ENCODE measurements around the gene USP2.

USP2 gene

GRCh38 chr11:119363851-119364590 lies 17.5 kb downstream of the USP2 start:
- Histone ChIP-seq H3K4me3 (ENCODE audit: low read depth, low read length) (peak overlapping the region; percentile 13; the same call in 1 of the 2 replicates), H3K4me1 (peaks cover 30% of the 10 kb centered on the region), H3K27me3 (no peaks in the 10 kb centered on the region), H3K36me3 (peaks cover 3% of the 10 kb centered on the region; the same call in 1 of the 2 replicates), H3K9me3 (0 out of 2 replicates have a peak, but pooled peaks cover 2% of the 10 kb centered on the region)
- peak; percentile 75 for DNase-seq
- TF ChIP-seq CTCF (IDR thresholded peaks at IDR 0.05; ENCODE audit: low read depth, low read length) = no peak

- TF ChIP-seq CTCF (IDR thresholded peaks at IDR 0.05; ENCODE audit: low read depth, low read length) = no peak
- Histone ChIP-seq H3K36me3 (peaks cover 9% of the 10 kb centered on the region), H3K4me1 (peaks cover 24% of the 10 kb centered on the region), H3K27me3 (no peaks in the 10 kb centered on the region), H3K9me3 (0 out of 2 replicates have a peak, but pooled peaks cover 2% of the 10 kb centered on the region), H3K4me3 (ENCODE audit: low read depth, low read length) (no peak overlapping the region)
- no peak for DNase-seq
Observed at GRCh38 chr11:119363081-119363850, 18.2 kb downstream of the USP2 start.

- no peak for DNase-seq
- no peak for TF ChIP-seq CTCF (IDR thresholded peaks at IDR 0.05; ENCODE audit: low read depth, low read length)
- Histone ChIP-seq H3K36me3 (peaks cover 13% of the 10 kb centered on the region), H3K4me3 (ENCODE audit: low read depth, low read length) (no peak overlapping the region), H3K4me1 (peaks cover 18% of the 10 kb centered on the region), H3K27me3 (no peaks in the 10 kb centered on the region), H3K9me3 (0 out of 2 replicates have a peak, but pooled peaks cover 2% of the 10 kb centered on the region)
Observed at GRCh38 chr11:119362741-119363080, 18.8 kb downstream of the USP2 start.

GRCh38 chr11:119361941-119362725 lies 19.4 kb downstream of the USP2 start:
- no peak for TF ChIP-seq CTCF (IDR thresholded peaks at IDR 0.05; ENCODE audit: low read depth, low read length)
- Histone ChIP-seq H3K4me3 (ENCODE audit: low read depth, low read length) (no peak overlapping the region), H3K9me3 (0 out of 2 replicates have a peak, but pooled peaks cover 2% of the 10 kb centered on the region), H3K4me1 (peaks cover 15% of the 10 kb centered on the region), H3K27me3 (no peaks in the 10 kb centered on the region), H3K36me3 (peaks cover 16% of the 10 kb centered on the region)
- DNase-seq = no peak

GRCh38 chr11:119361056-119361787 lies 20.3 kb downstream of the USP2 start:
- H3K4me1 ChIP-seq = peaks cover 15% of the 10 kb centered on the region
- peaks cover 16% of the 10 kb centered on the region for H3K36me3 ChIP-seq
- H3K9me3 ChIP-seq = 0 out of 2 replicates have a peak, but pooled peaks cover 2% of the 10 kb centered on the region
- no peak for DNase-seq
- H3K27me3 ChIP-seq = no peaks in the 10 kb centered on the region
- TF ChIP-seq CTCF (IDR thresholded peaks at IDR 0.05; ENCODE audit: low read depth, low read length) = no peak
- no peak overlapping the region for H3K4me3 ChIP-seq (ENCODE audit: low read depth, low read length)
